HG02870 (cell line): Measurements from ENCODE around the gene ORC5.

Experiments used
- ATAC-seq: cut with Tn5 transposase; IDR thresholded peaks from one replicate; pipeline ENCODE4 v1.9.1; 2021; ENCODE audit warnings: mild to moderate bottlenecking, moderate library complexity; ENCODE audit not compliant: unreplicated experiment

Gene ORC5

GRCh38 chr7:104127204-104127603 lies 80.6 kb downstream of the ORC5 start:
- no peak for ATAC-seq

GRCh38 chr7:104126411-104126841 lies 81.4 kb downstream of the ORC5 start:
- no peak for ATAC-seq

- no peak for ATAC-seq
Measured at GRCh38 chr7:104124893-104125477, 82.8 kb downstream of the ORC5 start.

DNA sequence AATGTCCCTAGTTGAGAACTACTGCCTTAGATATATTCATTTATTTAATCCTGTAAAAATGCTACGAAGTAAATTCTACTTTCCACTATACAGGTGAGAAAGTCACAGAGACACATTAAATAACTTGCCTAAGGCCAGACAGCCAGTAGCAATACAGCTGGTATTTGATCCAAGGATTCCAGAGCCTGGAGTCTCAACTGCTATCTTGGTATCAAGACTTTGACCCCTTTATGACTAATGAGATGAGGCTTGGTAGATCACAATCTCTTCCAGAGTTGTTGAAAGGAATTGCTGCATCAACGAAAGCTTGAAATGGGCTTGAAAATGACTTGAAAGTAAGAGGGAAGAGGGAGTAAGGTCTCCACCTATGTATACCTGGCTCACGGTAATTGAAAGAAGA lies 83.3 kb downstream of the ORC5 start:
- ATAC-seq, result no peak

DNA sequence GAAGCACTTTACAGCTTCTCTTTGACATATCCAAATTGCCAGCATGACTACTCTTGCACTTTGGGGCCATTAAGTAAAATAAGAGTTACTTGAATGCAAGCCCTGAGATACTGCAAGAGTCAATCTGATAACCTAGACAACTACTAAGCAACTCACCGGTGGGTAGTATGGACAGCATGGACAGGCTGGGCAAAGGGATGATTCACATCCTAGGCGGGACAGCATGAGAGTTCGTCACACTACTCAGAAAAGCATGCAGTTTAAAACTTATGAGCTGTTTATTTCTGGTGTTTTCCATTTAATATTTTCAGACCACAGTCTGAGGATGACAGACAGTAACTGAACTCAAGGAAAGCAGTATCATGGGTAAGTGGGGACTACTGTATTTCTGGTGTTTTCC lies 84.0 kb downstream of the ORC5 start:
- no peak for ATAC-seq

GRCh38 chr7:104113788-104114187 lies 94.0 kb downstream of the ORC5 start:
- no peak for ATAC-seq

GRCh38 chr7:104112623-104113022 lies 95.2 kb downstream of the ORC5 start:
- ATAC-seq, result no peak

GRCh38 chr7:104111271-104111670 lies 96.5 kb downstream of the ORC5 start:
- ATAC-seq, result no peak

DNA sequence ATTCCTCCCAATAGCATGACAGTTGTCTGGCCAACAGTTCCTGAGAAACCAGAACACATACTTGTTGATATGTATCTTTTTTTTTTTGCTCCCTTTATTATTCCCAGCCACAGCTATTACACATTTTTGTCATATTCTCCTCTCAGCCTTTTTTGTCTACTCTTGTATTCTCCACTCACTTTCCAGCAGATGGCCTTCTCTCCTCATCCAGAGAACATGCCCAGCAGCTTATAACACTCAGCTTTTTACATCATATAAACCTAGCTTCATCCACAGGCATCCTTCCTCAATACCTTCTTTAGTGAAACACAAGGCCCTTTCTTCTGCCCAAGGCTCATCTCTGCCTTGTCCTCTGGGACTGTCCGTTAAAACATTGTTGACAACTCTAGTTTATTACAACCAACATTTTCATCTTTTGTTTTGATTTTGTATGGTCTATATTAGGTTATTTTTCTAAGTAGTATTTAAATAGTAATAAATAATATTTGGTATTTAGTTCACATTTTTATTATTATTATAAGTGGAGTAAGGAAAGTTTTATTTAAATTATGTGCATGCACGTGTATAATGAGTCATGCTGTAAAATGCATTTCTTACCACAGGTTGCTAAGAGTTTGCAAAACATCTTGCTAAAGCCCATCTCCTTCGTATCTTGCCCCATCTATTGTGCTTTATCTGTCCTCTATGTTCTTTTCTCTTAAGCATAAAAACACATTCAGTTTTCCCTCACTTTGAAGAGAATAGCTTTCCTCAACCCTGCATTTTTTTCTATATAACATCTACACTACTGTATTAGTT lies 101.5 kb downstream of the ORC5 start:
- ATAC-seq, result no peak

GRCh38 chr7:104098890-104099289 lies 108.9 kb downstream of the ORC5 start:
- ATAC-seq, result no peak

DNA sequence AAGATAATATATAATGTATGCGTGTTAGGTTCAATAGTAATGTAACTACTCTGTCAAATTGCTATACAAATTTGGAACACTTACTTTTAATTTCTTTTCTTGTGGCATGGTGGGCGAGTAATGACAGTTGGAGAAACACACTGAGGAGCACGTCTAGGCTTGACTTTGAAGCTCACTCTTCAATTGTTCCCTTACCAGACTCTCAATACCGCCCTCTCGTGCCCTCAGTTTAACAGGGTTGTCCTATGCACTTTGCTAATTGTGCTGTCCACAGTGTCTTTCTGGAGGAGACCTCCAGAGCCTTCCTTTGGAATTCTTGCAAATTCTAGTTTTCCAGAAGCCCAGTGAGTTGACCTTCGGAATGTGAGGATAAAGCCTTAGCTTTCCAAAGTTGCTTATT lies 111.1 kb downstream of the ORC5 start:
- no peak for ATAC-seq

DNA sequence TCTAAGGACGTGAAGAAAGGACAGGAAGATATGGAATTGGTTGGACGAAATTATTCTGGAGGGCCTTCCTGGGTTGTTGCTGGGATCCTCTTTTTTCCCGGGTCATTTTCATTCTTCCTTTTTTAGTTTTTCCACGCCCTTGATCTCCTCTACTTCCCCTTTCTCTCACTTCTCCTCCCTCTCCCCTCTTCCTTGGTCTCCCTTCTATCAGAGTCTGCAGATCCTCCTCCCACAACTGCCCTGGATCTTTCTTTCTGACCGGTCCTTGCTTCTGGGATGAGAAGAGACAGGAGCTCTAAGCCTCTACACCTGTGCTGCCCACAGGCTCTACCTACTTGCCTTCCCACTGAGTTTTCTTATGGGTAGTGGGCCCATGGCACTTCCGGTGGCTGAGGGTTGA lies 114.7 kb downstream of the ORC5 start:
- ATAC-seq, result no peak

DNA sequence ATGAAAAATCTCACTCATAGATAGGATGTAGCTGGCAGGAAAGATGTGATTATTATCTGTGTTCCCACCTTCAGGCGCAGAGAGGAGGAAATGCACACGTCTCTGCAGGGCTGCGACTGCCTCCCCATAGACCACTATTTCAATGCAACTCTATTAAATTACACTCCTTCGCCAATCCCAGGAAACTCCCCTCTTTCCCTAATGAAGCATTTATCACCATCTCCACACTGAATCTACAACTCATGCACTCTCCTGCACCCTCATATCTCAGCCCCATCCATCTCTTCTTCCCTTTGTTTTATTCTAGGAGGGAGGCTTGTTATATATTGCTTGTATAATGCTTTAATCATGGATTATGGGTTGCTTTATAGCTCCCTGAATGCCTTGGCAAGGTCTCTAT lies 116.6 kb downstream of the ORC5 start:
- no peak for ATAC-seq

- no peak for ATAC-seq
Measured at GRCh38 chr7:104089612-104090011, 118.2 kb downstream of the ORC5 start.

DNA sequence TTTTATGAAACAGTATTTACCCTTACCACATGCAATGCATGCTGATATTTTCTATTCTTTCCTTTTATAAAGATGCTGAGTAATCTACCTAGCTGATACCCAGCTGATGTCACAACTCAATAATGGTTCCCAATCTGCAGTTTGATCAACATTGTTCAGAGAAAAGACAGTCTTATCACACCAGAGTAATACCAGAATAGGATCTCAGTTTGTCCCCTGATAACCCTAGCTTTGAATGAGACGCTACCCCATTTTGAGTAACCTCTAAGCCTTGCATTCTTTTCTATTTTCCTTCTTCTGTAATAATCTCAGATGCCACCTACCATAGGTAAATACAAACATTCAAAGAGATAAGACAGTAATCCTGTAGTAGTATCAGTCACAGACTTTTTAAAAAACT lies 118.8 kb downstream of the ORC5 start:
- no peak for ATAC-seq
